ENCODE measurements around the gene BMPER. TPM values are rescaled to one million over a fixed set of nuclear protein-coding genes. Genes with fewer than 3 reads are reported as not detected.

Gene BMPER
- polyA plus RNA-seq, 1 donor from 2014 or later = 2.1 TPM

DNA sequence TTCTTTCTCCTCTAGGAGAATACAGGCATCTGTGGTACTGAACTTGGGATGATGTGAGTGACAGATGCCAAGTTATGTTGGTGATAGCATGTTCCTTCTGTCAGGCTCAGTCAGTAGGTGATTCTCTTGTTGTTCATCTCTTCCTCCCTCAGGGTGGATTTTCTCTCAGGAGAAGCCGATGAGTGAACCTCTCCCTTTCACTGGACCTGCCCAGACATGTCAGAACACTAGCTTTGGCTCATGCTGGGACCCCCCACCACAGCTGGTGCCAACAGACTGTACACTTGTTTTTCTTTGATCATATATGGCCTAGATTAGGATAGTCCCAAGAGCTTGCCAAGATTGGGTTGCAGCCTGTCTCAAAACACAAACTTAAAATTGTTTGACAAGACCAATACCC is 129.4 kb downstream of the BMPER start:
- H4K20me1 ChIP-seq (ENCODE audit: insufficient read depth) = no peaks in the 10 kb centered on the region
- no peak overlapping the region for H3K4me3 ChIP-seq (ENCODE audit: low read length)
- H3K9me2 ChIP-seq (ENCODE audit: insufficient read depth, low read length) = no peaks in the 10 kb centered on the region
- H2AFZ ChIP-seq (ENCODE audit: low read depth, low read length) = no peak overlapping the region
- H3K4me2 ChIP-seq (ENCODE audit: low read length) = no peak overlapping the region
- H3K36me3 ChIP-seq (ENCODE audit: insufficient read depth, low read length) = no peaks in the 10 kb centered on the region
- H3K9me3 ChIP-seq (ENCODE audit: low read length) = no peaks in the 10 kb centered on the region
- H3K27ac ChIP-seq (ENCODE audit: low read length) = no peak overlapping the region
- H3K79me2 ChIP-seq (replicated peaks; ENCODE audit: insufficient read depth, low read length) = no peaks in the 10 kb centered on the region
- TF ChIP-seq MXI1 (conservative IDR thresholded peaks at IDR 0.05; ENCODE audit: poor library complexity, severe bottlenecking) (no peak), SMC3 (conservative IDR thresholded peaks at IDR 0.05; ENCODE audit: poor library complexity) (no peak), EP300 (conservative IDR thresholded peaks at IDR 0.05; ENCODE audit: poor library complexity, severe bottlenecking) (no peak), RAD21 (conservative IDR thresholded peaks at IDR 0.05) (no peak), TAF1 (IDR thresholded peaks at IDR 0.05; ENCODE audit: low read depth) (no peak), EZH2 (IDR thresholded peaks at IDR 0.05; ENCODE audit: borderline replicate concordance, insufficient read depth, low read length, poor library complexity, severe bottlenecking) (no peak), REST (IDR thresholded peaks at IDR 0.05; ENCODE audit: borderline replicate concordance) (no peak), POLR2AphosphoS5 (IDR thresholded peaks at IDR 0.05) (no peak)
- TF ChIP-seq, protein P1, sequence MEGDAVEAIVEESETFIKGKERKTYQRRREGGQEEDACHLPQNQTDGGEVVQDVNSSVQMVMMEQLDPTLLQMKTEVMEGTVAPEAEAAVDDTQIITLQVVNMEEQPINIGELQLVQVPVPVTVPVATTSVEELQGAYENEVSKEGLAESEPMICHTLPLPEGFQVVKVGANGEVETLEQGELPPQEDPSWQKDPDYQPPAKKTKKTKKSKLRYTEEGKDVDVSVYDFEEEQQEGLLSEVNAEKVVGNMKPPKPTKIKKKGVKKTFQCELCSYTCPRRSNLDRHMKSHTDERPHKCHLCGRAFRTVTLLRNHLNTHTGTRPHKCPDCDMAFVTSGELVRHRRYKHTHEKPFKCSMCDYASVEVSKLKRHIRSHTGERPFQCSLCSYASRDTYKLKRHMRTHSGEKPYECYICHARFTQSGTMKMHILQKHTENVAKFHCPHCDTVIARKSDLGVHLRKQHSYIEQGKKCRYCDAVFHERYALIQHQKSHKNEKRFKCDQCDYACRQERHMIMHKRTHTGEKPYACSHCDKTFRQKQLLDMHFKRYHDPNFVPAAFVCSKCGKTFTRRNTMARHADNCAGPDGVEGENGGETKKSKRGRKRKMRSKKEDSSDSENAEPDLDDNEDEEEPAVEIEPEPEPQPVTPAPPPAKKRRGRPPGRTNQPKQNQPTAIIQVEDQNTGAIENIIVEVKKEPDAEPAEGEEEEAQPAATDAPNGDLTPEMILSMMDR (IDR thresholded peaks at IDR 0.05; ENCODE audit: poor library complexity, severe bottlenecking) = no peak
- H3K27me3 ChIP-seq (ENCODE audit: insufficient read depth, low read depth, low read length) = no peaks in the 10 kb centered on the region
- H3K9ac ChIP-seq (ENCODE audit: low read length) = no peak overlapping the region
- H3F3A ChIP-seq (ENCODE audit: insufficient read depth, low read length, poor library complexity, severe bottlenecking) = no peaks in the 10 kb centered on the region

DNA sequence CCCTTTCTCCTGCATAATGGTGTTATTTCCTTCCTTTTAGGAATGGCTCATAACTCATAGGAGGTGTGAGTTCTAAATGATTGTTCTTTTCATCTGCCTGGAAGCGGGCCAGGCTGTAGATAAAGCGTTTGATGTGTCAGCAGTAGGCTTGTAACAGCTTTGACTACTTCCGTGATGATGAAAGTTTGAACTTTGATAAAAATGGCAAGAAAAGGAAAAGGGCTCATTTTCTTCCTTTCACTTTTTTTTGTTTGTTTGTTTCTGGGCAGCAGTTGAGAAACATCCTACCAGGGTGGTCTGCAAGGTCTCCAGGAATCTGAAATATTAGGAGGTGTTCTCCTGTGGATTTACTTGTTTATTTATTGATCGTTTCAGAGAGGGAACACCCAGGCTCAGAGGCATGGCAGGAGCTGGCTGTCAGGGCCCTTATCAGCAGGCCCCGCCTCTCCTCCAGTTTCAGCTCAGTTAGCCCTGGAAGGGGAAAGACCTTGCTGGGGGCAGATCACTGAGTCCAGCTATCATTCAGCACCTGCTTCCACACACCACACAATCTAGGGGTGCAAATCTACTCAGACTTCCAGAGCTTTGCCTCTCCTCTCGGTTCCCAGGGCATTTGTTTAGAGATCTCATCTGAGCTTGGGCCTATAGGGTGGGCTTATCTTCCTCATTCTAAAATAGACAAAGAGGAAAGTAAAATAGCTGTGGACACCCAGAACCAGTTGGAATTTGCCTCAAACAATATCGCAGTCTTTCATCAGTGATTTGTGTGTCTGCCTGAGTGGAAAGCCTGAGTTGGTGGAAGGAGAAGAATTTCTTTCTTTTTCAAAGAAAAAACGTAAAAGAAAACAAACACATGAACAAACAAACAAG is 130.9 kb downstream of the BMPER start:
- H3K9ac ChIP-seq (ENCODE audit: low read length) = no peak overlapping the region
- H3K27me3 ChIP-seq (ENCODE audit: insufficient read depth, low read depth, low read length) = no peaks in the 10 kb centered on the region
- H3K9me2 ChIP-seq (ENCODE audit: insufficient read depth, low read length) = no peaks in the 10 kb centered on the region
- H3K4me3 ChIP-seq (ENCODE audit: low read length) = no peak overlapping the region
- H3K27ac ChIP-seq (ENCODE audit: low read length) = no peak overlapping the region
- H3K79me2 ChIP-seq (replicated peaks; ENCODE audit: insufficient read depth, low read length) = no peaks in the 10 kb centered on the region
- no peaks in the 10 kb centered on the region for H3F3A ChIP-seq (ENCODE audit: insufficient read depth, low read length, poor library complexity, severe bottlenecking)
- H3K9me3 ChIP-seq (ENCODE audit: low read length) = no peaks in the 10 kb centered on the region
- H3K4me2 ChIP-seq (ENCODE audit: low read length) = no peak overlapping the region
- no peaks in the 10 kb centered on the region for H4K20me1 ChIP-seq (ENCODE audit: insufficient read depth)
- H3K36me3 ChIP-seq (ENCODE audit: insufficient read depth, low read length) = no peaks in the 10 kb centered on the region
- no peak for TF ChIP-seq REST (IDR thresholded peaks at IDR 0.05; ENCODE audit: borderline replicate concordance)
- TF ChIP-seq, protein P1 (IDR thresholded peaks at IDR 0.05; ENCODE audit: poor library complexity, severe bottlenecking) = no peak
- no peak for TF ChIP-seq EZH2 (IDR thresholded peaks at IDR 0.05; ENCODE audit: borderline replicate concordance, insufficient read depth, low read length, poor library complexity, severe bottlenecking)
- no peak for TF ChIP-seq EP300 (conservative IDR thresholded peaks at IDR 0.05; ENCODE audit: poor library complexity, severe bottlenecking)
- TF ChIP-seq SMC3 (conservative IDR thresholded peaks at IDR 0.05; ENCODE audit: poor library complexity) = no peak
- no peak for TF ChIP-seq POLR2AphosphoS5 (IDR thresholded peaks at IDR 0.05)
- no peak for TF ChIP-seq RAD21 (conservative IDR thresholded peaks at IDR 0.05)
- no peak for TF ChIP-seq TAF1 (IDR thresholded peaks at IDR 0.05; ENCODE audit: low read depth)
- no peak for TF ChIP-seq MXI1 (conservative IDR thresholded peaks at IDR 0.05; ENCODE audit: poor library complexity, severe bottlenecking)
- no peak overlapping the region for H2AFZ ChIP-seq (ENCODE audit: low read depth, low read length)

Measured in neural cell (in vitro differentiated cells).